K562 (cell line): ENCODE results near the gene PCSK6. TPM values are rescaled to one million over a fixed set of nuclear protein-coding genes. Genes with fewer than 3 reads are reported as not detected.

Experiments used
- ATAC-seq: fragments of 200-7000 bp; cut with Tn5 transposase; 3 replicates; pipeline ENCODE4 v1.9.1; 2020; ENCODE audit warnings: moderate library complexity
- BruUV-seq: library from RNA; stranded (reverse); fragments of 400-500 nt; replicated peaks from 2 replicates; lab custom pipeline; 2021; lab: Mats Ljungman, UMichigan
- CTCF ChIA-PET: fragments of 300-600 bp; formaldehyde crosslinking; extraction: SDS; loops from one replicate; lab custom pipeline; 2021; ENCODE audit warnings: low intra/inter-chr PET ratio; lab: Yijun Ruan, JAX
- POLR2A ChIA-PET: fragments of 300-600, 350-650 bp; sonication (Branson Sonifier 250); formaldehyde crosslinking; extraction: SDS; loops from one replicate; lab custom pipeline; 2021; ENCODE audit warnings: antibody characterized with exemption, inconsistent platforms; lab: Yijun Ruan, JAX
- DNase-seq, 4 experiments: peaks; one replicate each; pipeline versions ENCODE4 v3.0.0 to v3.0.0-alpha.2; 2011 to 2018; ENCODE audit warnings: low spot score in 3 of 4, mixed read lengths in 3 of 4; ENCODE audit errors: extremely low read depth in 1 of 4
- FAIRE-seq: peaks from 2 replicates; lab custom pipeline; 2011; peaks lifted over from hg19 to GRCh38; lab: Jason Lieb, UNC
- H2AFZ ChIP-seq: 2 replicates; pipeline ENCODE4 v1.6.0; 2011; ENCODE audit warnings: low read depth, low read length, control low read depth, inconsistent platforms
- H3K27ac ChIP-seq: fragments of 200-600 bp; 3 replicates; pipeline ENCODE4 v1.8.0; 2011; ENCODE audit warnings: low read depth, mild to moderate bottlenecking, control low read depth, inconsistent platforms, low read length, moderate library complexity, mixed read lengths; ENCODE audit errors: extremely low read depth
- H3K27me3 ChIP-seq, 2 experiments: fragments of 300-600 bp in 1 of 2; 2 replicates in 1 of 2; 3 replicates in 1 of 2; pipeline versions ENCODE4 v1.6.0 to v1.8.0; 2011; ENCODE audit warnings: inconsistent platforms in 2 of 2, low read length in 2 of 2, mild to moderate bottlenecking in 1 of 2, mixed read lengths in 1 of 2, moderate library complexity in 1 of 2; ENCODE audit not compliant: control insufficient read depth in 2 of 2, insufficient read depth in 2 of 2
- H3K36me3 ChIP-seq: fragments of 300-600 bp; 3 replicates; pipeline ENCODE4 v1.8.0; 2011; ENCODE audit warnings: mild to moderate bottlenecking, low read length, inconsistent platforms; ENCODE audit not compliant: control insufficient read depth, insufficient read depth
- H3K4me1 ChIP-seq, 2 experiments: fragments of 200-600 bp in 1 of 2; replicated peaks in 1 of 2; 2 replicates in 1 of 2; 3 replicates in 1 of 2; pipeline versions ENCODE4 v1.5.1 to v1.8.0; 2011; ENCODE audit warnings: inconsistent platforms in 2 of 2, low read length in 2 of 2, mild to moderate bottlenecking in 1 of 2, mixed read lengths in 1 of 2, moderate library complexity in 1 of 2; ENCODE audit not compliant: control insufficient read depth in 2 of 2, insufficient read depth in 2 of 2
- H3K4me2 ChIP-seq: 2 replicates; pipeline ENCODE4 v1.6.1; 2011; ENCODE audit warnings: low read length, control low read depth, inconsistent platforms, mixed read lengths; ENCODE audit not compliant: insufficient read depth
- H3K4me3 ChIP-seq: fragments of 200-600 bp; sonication (generic), shearing (Covaris generic); 2 replicates; pipeline ENCODE4 v1.5.1; 2016; ENCODE audit warnings: control low read depth, inconsistent platforms
- H3K79me2 ChIP-seq: fragments of 200-600 bp; 3 replicates; pipeline ENCODE4 v1.8.0; 2011; ENCODE audit warnings: low read length, inconsistent platforms; ENCODE audit not compliant: control insufficient read depth, insufficient read depth
- H3K9ac ChIP-seq, 2 experiments: 2 replicates each; pipeline versions ENCODE4 v1.6.0 to v1.6.1; 2011; ENCODE audit warnings: low read depth in 2 of 2, low read length in 2 of 2, control low read depth in 1 of 2, inconsistent platforms in 1 of 2, mild to moderate bottlenecking in 1 of 2, mixed read lengths in 1 of 2; ENCODE audit not compliant: insufficient read depth in 1 of 2
- H3K9me1 ChIP-seq: one replicate; pipeline ENCODE4 v1.6.0; 2011; ENCODE audit warnings: inconsistent platforms, mild to moderate bottlenecking, low read length, moderate library complexity; ENCODE audit not compliant: control insufficient read depth, insufficient read depth
- H3K9me3 ChIP-seq: replicated peaks from 2 replicates; pipeline ENCODE4 v1.5.1; 2011; ENCODE audit warnings: low read depth, low read length, inconsistent platforms; ENCODE audit not compliant: control insufficient read depth, insufficient read depth
- H4K20me1 ChIP-seq: replicated peaks from 2 replicates; pipeline ENCODE4 v1.6.1; 2011; ENCODE audit warnings: low read length, inconsistent platforms, mixed read lengths; ENCODE audit not compliant: control insufficient read depth, insufficient read depth
- HDAC2 ChIP-seq: fragments of 450-650 bp; IDR thresholded peaks from 2 replicates; pipeline ENCODE4 v1.6.1; 2016; ENCODE audit warnings: mild to moderate bottlenecking
- SREBF1 ChIP-seq: fragments of 150-350 bp; IDR thresholded peaks from 2 replicates; pipeline ENCODE4 v1.6.1; 2014; ENCODE audit warnings: antibody characterized with exemption, low read depth, low read length, borderline replicate concordance
- TBL1XR1 ChIP-seq, 2 experiments: IDR thresholded peaks; 2 replicates each; pipeline ENCODE4 v1.6.1; 2012; ENCODE audit warnings: improper control_type of control experiment in 2 of 2, low read length in 2 of 2, mild to moderate bottlenecking in 1 of 2
- WGBS: fragments of 100-300 bp; shearing (Covaris generic); methylation state at CpG from one replicate; pipeline ENCODE4 v1.1.6; 2016; ENCODE audit warnings: low coverage, mixed read lengths; ENCODE audit not compliant: insufficient coverage; ENCODE audit errors: missing lambda C conversion rate; 5-methylcytosine and 5-hydroxymethylcytosine counted together
- in situ Hi-C: fragments of 300-500 bp; cut with MboI; formaldehyde crosslinking; loops from 4 replicates; pipeline ENCODE4 v1.15.0; 2018; ENCODE audit warnings: inconsistent platforms, mixed read lengths
- intact Hi-C: fragments of 100-400 bp; cut with micrococcal nuclease; formaldehyde crosslinking; loops from 2 replicates; pipeline ENCODE4 v1.14.2; 2022
- polyA plus RNA-seq, 8 experiments: library from polyadenylated mRNA; depleted of rRNA in 4 of 8; stranded (reverse) in 5 of 8; unstranded in 3 of 8; fragments of >200 nt; fragmentation: Nextera tagmentation in 2 of 8; fragmentation: Illumina TruSeq in 1 of 8; extraction: Ambion mirVana in 2 of 8; extraction: Trizol in 1 of 8; gene quantifications; 2 replicates each; pipeline versions ENCODE4 v1.2.1 to v1.2.3, GENCODE V29; 2011 to 2014; ENCODE audit warnings: inconsistent platforms in 1 of 8, missing spikeins in 1 of 8
- total RNA-seq, 7 experiments: library from RNA; depleted of rRNA in 6 of 7; stranded (reverse); fragments of >200 nt in 6 of 7; fragmentation: Illumina TruSeq in 2 of 7; extraction: Trizol in 2 of 7; gene quantifications; 2 replicates each; pipeline versions ENCODE4 v1.2.1 to v1.2.3, GENCODE V29; 2011 to 2021; ENCODE audit warnings: low replicate concordance in 1 of 7
- TF ChIP-seq, protein P1 (sequence below): sonication (generic); formaldehyde crosslinking; IDR thresholded peaks from 2 replicates; pipeline ENCODE4 v1.9.0; 2022; ENCODE audit warnings: mild to moderate bottlenecking, missing genetic modification reagents

The PCSK6 gene
- total and polyA plus RNA-seq, 9 of the 15 experiments (the other 6 are each of a cell fraction or from before 2014, with no cell fraction given): 2.2 to 32.6 (median 14.5) TPM

DNA sequence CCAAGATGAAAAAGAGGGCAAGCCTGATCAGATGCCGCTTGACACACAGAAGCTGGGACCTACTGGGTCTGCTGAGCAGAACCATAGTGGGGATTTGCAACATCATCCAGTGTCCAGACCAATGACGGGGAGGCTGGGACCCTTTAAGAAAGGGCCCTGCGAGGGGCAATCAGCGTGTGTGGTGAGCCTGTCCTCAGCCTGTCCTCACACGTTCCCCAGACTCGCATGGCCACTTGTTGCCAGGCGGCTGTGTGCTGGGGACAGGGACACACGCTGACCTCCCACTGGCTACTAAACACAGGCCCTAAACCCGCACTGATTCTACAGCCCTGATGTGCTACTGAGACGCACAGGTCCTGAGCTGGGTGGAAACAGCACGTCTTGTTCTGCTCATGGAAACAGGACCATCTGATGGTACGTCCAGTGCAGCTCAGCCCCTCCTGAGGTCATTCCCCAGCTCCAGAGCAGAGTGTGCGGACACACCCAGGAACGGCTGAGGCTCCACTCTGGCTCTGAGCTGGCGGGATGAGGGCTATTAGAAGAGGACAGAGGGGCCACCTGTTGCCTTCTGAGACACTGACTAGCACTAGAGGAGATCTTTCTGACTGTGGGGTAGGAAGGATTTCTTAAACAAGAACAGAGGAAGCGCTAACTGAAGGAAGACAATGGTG lies 24.4 kb downstream of the PCSK6 start:
- Histone ChIP-seq H3K27ac (no peak overlapping the region), H3K27me3 (peaks cover 3 to 9% of the 10 kb centered on the region in 2 experiments; a peak in 3 of 5 replicates)
- no peak for DNase-seq
- TF ChIP-seq TBL1XR1 (IDR thresholded peaks at IDR 0.05; ENCODE audit: low read length in 2 of 2) (no peak), HDAC2 (no peak), SREBF1 (no peak)
- TF ChIP-seq, protein P1, sequence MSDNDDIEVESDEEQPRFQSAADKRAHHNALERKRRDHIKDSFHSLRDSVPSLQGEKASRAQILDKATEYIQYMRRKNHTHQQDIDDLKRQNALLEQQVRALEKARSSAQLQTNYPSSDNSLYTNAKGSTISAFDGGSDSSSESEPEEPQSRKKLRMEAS (CRISPR knock-in tag): no peak
- TF ChIP-seq, all 486 proteins: peak for 0
- CTCF ChIA-PET: interaction anchor here (0.6 kb wide), 1 partner anchor 266 kb away, joined by 3 read pairs; no protein-coding TSS in a partner anchor
- ATAC-seq (no peak), FAIRE-seq (no peak)
- Histone ChIP-seq H3K9me1 (no peaks in the 10 kb centered on the region), H2AFZ (no peak overlapping the region), H4K20me1 (no peaks in the 10 kb centered on the region), H3K9me3 (peaks cover 2% of the 10 kb centered on the region), H3K4me3 (no peak overlapping the region), H3K79me2 (peaks cover 35% of the 10 kb centered on the region), H3K4me2 (no peak overlapping the region), H3K36me3 (peaks cover 3% of the 10 kb centered on the region; the same call in 1 of the 3 replicates), H3K9ac (no peak overlapping the region), H3K4me1 (peaks cover 4 to 14% of the 10 kb centered on the region in 2 experiments; a peak in 4 of 5 replicates)
- intact Hi-C loops: no loop called here
- 54% methylated on average over 15 of the region's 16 CpGs for WGBS
- BruUV-seq: no TSS peak
- POLR2A ChIA-PET: no interaction called here
- in situ Hi-C loops: no loop called here
